IPS-15b (cell line): ENCODE results near the gene SLC13A1.

Source experiments
- H3K27me3 ChIP-seq: one replicate; pipeline ENCODE4 v1.6.1; 2013; ENCODE audit warnings: low read length; ENCODE audit not compliant: control insufficient read depth, insufficient read depth
- H3K36me3 ChIP-seq: one replicate; pipeline ENCODE4 v1.6.1; 2013; ENCODE audit warnings: low read length; ENCODE audit not compliant: control insufficient read depth, insufficient read depth
- H3K4me1 ChIP-seq: one replicate; pipeline ENCODE4 v1.6.1; 2013; ENCODE audit warnings: mild to moderate bottlenecking, low read length; ENCODE audit not compliant: control insufficient read depth, insufficient read depth
- H3K4me3 ChIP-seq: one replicate; pipeline ENCODE4 v1.5.1; 2013; ENCODE audit warnings: low read depth, low read length
- H3K9ac ChIP-seq: one replicate; pipeline ENCODE4 v1.6.1; 2013; ENCODE audit warnings: low read depth, mild to moderate bottlenecking, low read length
- H3K9me3 ChIP-seq: one replicate; pipeline ENCODE4 v1.6.1; 2013; ENCODE audit warnings: mild to moderate bottlenecking, low read length; ENCODE audit not compliant: control insufficient read depth, insufficient read depth

The SLC13A1 gene

GRCh38 chr7:123148813-123149212, 51.0 kb downstream of the SLC13A1 start:
- H3K4me3 ChIP-seq = no peak overlapping the region
- H3K9ac ChIP-seq = no peak overlapping the region
- no peaks in the 10 kb centered on the region for H3K36me3 ChIP-seq
- no peaks in the 10 kb centered on the region for H3K27me3 ChIP-seq
- H3K4me1 ChIP-seq = no peaks in the 10 kb centered on the region
- H3K9me3 ChIP-seq = no peaks in the 10 kb centered on the region

- no peak overlapping the region for H3K9ac ChIP-seq
- no peaks in the 10 kb centered on the region for H3K36me3 ChIP-seq
- no peaks in the 10 kb centered on the region for H3K4me1 ChIP-seq
- H3K4me3 ChIP-seq = no peak overlapping the region
- H3K9me3 ChIP-seq = no peaks in the 10 kb centered on the region
- no peaks in the 10 kb centered on the region for H3K27me3 ChIP-seq
Observed at GRCh38 chr7:123143252-123144006, 56.3 kb downstream of the SLC13A1 start.

GRCh38 chr7:123140561-123140960, 59.2 kb downstream of the SLC13A1 start:
- H3K9me3 ChIP-seq = no peaks in the 10 kb centered on the region
- H3K27me3 ChIP-seq = no peaks in the 10 kb centered on the region
- H3K4me1 ChIP-seq = no peaks in the 10 kb centered on the region
- H3K9ac ChIP-seq = no peak overlapping the region
- no peak overlapping the region for H3K4me3 ChIP-seq
- no peaks in the 10 kb centered on the region for H3K36me3 ChIP-seq

- no peak overlapping the region for H3K9ac ChIP-seq
- no peaks in the 10 kb centered on the region for H3K27me3 ChIP-seq
- H3K4me1 ChIP-seq = no peaks in the 10 kb centered on the region
Observed at GRCh38 chr7:123135960-123136359, 63.8 kb downstream of the SLC13A1 start.

GRCh38 chr7:123133924-123134323, 65.8 kb downstream of the SLC13A1 start:
- H3K4me3 ChIP-seq = no peak overlapping the region
- no peaks in the 10 kb centered on the region for H3K36me3 ChIP-seq
- H3K27me3 ChIP-seq = no peaks in the 10 kb centered on the region
- no peaks in the 10 kb centered on the region for H3K4me1 ChIP-seq
- no peak overlapping the region for H3K9ac ChIP-seq
- H3K9me3 ChIP-seq = no peaks in the 10 kb centered on the region

More at GRCh38 chr7:123135960-123136359, 63.8 kb downstream of the SLC13A1 start:
- H3K36me3 ChIP-seq = no peaks in the 10 kb centered on the region
- no peaks in the 10 kb centered on the region for H3K9me3 ChIP-seq
- no peak overlapping the region for H3K4me3 ChIP-seq

- Histone ChIP-seq H3K9ac (no peak overlapping the region), H3K9me3 (no peaks in the 10 kb centered on the region), H3K36me3 (no peaks in the 10 kb centered on the region), H3K4me1 (no peaks in the 10 kb centered on the region), H3K27me3 (no peaks in the 10 kb centered on the region), H3K4me3 (no peak overlapping the region)
Observed at GRCh38 chr7:123131961-123132360, 67.8 kb downstream of the SLC13A1 start.

- no peaks in the 10 kb centered on the region for H3K9me3 ChIP-seq
- H3K36me3 ChIP-seq = no peaks in the 10 kb centered on the region
- no peak overlapping the region for H3K9ac ChIP-seq
- H3K27me3 ChIP-seq = no peaks in the 10 kb centered on the region
- H3K4me3 ChIP-seq = no peak overlapping the region
- H3K4me1 ChIP-seq = no peaks in the 10 kb centered on the region
Observed at GRCh38 chr7:123131556-123131955, 68.2 kb downstream of the SLC13A1 start.

GRCh38 chr7:123131140-123131539, 68.6 kb downstream of the SLC13A1 start:
- Histone ChIP-seq H3K9me3 (no peaks in the 10 kb centered on the region), H3K36me3 (no peaks in the 10 kb centered on the region), H3K9ac (no peak overlapping the region), H3K4me1 (no peaks in the 10 kb centered on the region), H3K4me3 (no peak overlapping the region), H3K27me3 (no peaks in the 10 kb centered on the region)

- Histone ChIP-seq H3K9ac (no peak overlapping the region), H3K9me3 (no peaks in the 10 kb centered on the region), H3K4me3 (no peak overlapping the region), H3K36me3 (no peaks in the 10 kb centered on the region), H3K4me1 (no peaks in the 10 kb centered on the region), H3K27me3 (no peaks in the 10 kb centered on the region)
Observed at GRCh38 chr7:123126691-123127090, 73.1 kb downstream of the SLC13A1 start.

- Histone ChIP-seq H3K4me1 (no peaks in the 10 kb centered on the region), H3K4me3 (no peak overlapping the region), H3K27me3 (no peaks in the 10 kb centered on the region), H3K9me3 (no peaks in the 10 kb centered on the region), H3K9ac (no peak overlapping the region), H3K36me3 (no peaks in the 10 kb centered on the region)
Observed at GRCh38 chr7:123126171-123126570, 73.6 kb downstream of the SLC13A1 start.

GRCh38 chr7:123125231-123125630, 74.5 kb downstream of the SLC13A1 start:
- H3K9me3 ChIP-seq = no peaks in the 10 kb centered on the region
- H3K27me3 ChIP-seq = no peaks in the 10 kb centered on the region
- no peak overlapping the region for H3K4me3 ChIP-seq
- H3K4me1 ChIP-seq = no peaks in the 10 kb centered on the region
- H3K9ac ChIP-seq = no peak overlapping the region
- H3K36me3 ChIP-seq = no peaks in the 10 kb centered on the region

GRCh38 chr7:123122916-123123315, 76.9 kb downstream of the SLC13A1 start:
- Histone ChIP-seq H3K36me3 (no peaks in the 10 kb centered on the region), H3K4me3 (no peak overlapping the region), H3K9me3 (no peaks in the 10 kb centered on the region), H3K9ac (no peak overlapping the region), H3K4me1 (peaks cover 6% of the 10 kb centered on the region), H3K27me3 (no peaks in the 10 kb centered on the region)
